Hematopoietic multipotent progenitor cell treated with erythropoietin and hydrocortisone succinate and interleukin-3 and kit ligand, for 17 days (in vitro differentiated cells): ENCODE results near the gene CXCR1.
"Not testable (repeated sequence)": the region's sequence is repeated elsewhere in the genome, so short reads cannot be mapped to it uniquely, and the experiment has no call there.

ENCODE experiments used
- DNase-seq: peaks from one replicate; pipeline ENCODE4 v3.0.0-alpha.2; 2015; ENCODE audit warnings: low spot score

Gene CXCR1

DNA sequence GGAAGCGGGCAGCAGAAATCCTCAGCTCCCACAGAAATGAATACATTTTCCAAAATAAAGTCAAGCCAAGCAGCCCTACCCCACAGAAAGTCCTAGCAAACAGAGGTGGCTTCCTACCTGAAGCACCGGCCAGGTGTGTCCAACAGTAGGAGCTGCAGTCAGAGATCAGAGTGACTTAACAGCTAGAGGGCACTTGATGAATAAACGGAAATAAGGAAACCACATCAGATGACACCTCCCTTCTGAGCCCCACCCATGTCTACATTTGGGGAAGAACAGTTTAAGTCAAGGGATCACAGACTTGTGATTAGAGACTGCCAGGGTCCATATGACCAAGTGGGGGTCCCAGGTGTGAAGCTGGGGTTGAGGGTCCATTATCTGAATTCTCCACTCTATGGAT, at the start of gene CXCR1:
CXCR1 (minus strand) TSS at position 172 of the 400 bp plus-strand sequence. CDS start 1,751 bp downstream, outside the sequence.
- no peak for DNase-seq

DNA sequence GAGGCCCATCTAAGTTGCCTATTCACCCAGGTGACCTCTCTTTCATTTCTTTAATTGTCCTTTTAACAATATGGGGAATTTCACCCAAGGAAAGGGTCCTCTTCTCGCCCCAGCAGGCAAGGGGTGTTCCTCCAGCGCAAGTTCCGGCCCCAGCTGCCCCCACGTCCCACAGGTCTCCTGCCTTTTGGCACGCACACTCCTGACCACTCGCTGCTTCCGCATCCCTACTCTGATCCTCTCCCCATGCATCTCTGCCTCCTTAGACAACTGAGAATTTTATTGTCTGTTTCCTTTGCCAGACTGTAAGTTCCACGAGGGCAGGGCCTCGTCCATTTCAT, 49.5 kb upstream of the CXCR1 start:
- DNase-seq, result no peak

DNA sequence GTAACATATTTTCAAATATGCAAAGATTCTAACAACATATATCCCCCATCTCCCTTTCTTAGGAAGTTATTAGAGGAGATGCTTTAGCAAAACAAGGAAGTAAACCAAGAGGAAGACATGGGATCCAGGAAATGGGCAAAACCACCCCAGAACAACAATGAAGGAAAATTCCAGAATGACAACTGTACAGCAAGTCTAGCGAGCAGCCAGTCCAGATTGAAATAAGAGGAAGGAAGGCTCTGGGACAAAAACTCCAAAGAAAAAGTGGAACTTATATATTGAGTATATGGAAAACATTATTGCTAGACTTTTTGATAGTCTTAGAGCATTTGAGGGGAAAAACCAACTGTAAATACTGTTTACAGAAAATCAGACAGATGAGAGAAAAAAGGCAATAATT, 47.4 kb upstream of the CXCR1 start:
- DNase-seq, result no peak

DNA sequence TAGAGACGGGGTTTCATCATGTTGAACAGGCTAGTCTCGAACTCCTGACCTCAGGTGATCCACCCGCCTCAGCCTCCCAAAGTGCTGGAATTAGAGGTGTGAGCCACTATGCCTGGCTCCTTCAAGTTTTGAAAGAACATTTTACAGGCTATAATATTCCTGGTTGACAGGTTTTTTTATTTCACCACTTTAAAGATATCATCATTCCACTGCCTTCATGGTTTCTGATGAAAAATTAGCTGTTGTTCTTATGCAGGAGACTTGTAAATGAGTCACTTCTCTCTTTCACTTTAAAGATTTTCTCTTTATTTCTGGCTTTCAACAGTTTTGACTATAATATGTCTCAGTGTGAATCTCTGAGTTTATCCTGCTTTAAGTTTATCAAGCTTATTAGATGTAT, 42.3 kb upstream of the CXCR1 start:
- DNase-seq, result no peak

DNA sequence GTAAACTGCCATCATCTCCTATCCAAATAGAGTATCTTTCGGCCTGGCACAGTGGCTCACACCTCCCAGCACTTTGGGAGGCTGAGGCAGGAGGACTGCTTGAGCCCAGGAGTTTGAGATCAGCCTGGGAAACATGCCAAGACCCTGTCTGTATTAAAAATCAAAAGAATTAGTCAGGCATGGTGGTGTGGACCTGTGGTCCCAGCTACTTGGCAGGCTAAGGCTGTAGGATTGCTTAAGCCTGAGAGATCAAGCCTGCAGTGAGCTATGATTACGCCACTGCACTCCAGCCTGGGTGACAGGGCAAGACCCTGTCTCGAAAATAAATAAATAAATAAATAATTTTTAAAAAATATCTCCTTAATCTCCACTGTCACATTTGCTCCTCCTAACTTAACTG, 35.5 kb upstream of the CXCR1 start:
- no peak for DNase-seq

DNA sequence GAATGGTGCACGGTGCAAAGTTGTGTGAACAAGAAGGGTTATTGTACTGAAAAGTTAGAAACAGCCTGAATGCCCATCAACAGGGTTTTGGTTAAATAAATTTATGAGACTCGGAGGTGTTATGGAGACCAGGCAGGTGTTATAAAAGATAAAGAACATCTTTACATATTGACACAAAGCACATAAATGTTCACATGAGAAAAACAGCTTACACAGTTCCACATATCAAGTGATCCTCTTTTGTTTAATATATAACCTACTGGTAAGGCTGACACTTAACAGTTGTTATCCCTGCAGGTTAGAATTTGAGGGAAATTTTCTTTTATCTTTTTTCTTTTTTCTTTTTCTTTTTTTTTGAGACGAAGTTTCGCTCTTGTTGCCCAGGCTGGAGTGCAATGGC, 30.2 kb upstream of the CXCR1 start:
- no peak for DNase-seq

DNA sequence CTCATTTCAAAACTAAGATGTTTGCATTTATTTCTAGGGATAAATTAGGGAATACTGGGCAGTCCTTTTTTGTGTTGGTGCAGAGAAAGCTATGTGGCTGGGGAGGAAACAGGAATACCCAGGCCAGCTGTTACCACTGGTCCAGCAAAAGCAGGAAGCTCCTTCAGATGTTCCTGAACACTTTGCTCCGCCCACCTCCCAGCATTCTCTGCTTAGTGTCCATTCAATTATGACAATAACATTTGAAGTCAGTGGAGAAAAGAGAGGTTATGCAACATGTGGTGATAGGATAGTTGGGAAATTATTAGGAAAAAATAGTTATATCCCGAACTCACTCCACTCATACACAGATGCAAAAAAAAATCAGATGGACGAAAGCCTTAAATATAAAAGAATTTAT, 28.1 kb upstream of the CXCR1 start:
- DNase-seq, result no peak

DNA sequence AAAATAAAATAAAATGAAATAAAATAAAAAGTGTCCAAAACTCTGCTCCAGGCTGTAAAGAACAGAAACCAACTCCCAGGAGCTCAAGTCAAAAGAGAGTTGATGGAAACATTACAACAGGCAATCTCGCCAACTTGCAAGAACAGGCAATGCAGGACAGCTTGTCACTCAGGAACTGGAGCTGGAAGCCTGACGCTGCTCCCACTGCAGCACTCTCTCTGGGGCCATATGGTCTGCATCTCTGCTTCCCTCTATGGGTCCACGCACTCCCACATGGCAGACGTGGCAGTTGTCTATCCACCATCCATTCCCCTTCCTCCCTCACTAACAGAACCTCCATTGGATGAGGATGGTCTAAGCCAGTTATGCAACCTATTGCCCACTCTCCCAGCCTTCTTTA, 26.9 kb upstream of the CXCR1 start:
- DNase-seq, result no peak

DNA sequence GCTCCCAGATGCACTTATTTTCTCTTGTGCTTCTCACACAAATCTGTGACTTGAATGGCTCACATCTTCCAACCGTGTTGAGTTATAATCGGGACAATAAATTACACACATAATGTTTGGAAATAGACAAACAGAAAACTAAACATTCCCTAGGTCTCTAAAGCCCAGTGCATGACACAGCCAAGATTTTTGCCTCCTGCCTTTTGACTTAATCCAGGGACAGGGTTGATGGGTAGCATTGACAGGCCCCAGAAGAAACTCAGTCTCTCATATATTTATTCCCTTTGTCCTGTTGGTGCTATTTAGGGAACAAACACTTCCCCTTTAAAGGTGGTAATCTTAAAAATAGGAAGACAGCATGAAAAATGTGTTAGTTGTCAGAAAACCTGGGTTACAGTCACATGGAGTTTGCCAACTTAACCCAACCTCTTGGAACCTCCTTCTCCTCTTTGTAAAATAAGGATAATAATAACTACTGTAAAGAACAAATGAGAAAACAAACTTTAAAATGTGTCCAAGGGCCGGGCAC, 26.2 kb upstream of the CXCR1 start:
- no peak for DNase-seq

DNA sequence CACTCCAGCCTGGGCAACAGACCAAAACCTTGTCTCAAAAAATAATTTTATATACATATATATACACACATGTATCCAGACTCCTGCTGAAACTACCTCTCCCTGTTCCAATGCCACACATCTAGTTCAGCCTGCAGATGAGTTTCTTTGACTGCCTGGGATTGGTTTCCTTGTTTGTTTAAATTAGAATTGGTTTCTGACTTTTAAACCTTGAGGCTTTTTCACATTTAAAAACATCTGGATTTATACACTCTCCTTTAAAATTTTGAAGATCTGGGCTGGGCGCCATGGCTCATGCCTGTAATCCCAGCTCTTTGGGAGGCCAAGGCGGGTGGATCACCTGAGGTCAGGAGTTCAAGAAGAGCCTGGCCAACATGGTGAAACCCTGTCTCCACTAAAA, 21.8 kb upstream of the CXCR1 start:
- no peak for DNase-seq

DNA sequence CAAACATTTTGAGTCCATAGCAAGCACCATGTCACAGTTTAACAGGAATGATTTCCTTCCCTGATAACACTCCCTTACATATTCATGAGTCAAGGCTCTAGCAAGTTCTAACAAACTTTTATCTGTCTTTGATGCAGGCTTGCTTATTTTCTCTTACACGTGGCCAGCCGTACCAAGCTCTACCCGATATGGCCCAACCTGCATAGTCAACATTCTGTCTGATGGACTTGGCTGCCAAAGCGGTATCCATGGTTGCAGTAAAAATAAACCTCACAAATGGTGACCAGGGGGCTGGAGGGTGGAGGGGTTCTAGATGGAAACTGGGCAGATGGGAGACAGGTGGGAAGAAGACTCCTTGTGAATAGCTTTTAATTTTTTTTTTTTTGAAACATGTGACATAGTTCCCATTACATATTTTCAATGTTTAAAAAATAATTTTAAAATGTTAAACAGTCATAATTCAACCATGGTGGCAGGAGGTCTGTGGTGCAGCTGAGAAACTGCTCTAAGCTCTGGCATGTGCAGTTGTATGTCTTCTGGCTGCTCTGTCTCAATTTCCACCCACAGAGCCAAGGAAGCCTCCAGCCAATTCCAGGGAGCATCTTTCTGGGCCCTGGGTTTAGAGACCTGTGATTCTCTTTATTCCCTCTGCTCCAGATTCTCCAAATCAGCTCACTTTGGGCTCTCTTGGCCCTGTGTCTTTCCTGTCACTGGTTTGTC, 20.7 kb upstream of the CXCR1 start:
- DNase-seq, result no peak

DNA sequence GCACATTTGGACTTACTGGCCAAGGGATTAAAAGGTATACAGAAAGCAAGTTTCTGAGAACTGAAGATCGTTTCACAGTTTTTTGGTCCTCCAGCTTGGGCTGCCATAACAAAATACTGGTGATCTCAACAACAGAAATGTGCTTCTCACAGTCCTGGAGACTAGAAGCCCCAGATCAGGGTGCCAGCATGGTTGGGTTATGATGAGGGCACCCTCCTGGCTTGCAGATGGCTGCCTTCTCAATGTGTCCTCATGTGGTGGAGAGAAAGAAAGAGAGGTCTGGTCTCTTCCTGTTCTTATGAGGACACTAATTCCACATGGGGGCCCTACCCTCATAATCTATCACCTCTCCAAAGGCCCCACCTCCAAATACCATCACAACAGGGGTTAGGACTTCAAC, 20.1 kb upstream of the CXCR1 start:
- no peak for DNase-seq

DNA sequence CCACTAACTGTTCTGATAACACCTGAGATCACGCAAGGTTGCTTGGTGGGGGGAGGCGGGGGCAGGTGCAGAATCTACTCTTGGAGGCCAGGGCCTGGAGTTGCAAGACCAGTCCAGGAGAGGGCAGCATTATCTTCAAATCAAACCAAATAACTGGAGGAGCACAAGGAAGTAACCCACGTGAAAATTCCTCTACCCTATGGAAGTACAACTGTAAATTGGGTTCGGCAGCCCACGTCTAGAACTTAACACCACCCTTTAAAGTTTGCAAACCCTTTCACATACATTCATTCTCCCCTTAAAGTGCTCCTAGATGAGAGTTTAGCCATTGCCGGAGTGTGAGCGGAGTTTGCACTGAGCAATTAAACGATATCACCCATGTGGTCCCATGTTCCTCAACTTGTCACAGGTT, 19.6 kb upstream of the CXCR1 start:
- DNase-seq, result peak; percentile 68

DNA sequence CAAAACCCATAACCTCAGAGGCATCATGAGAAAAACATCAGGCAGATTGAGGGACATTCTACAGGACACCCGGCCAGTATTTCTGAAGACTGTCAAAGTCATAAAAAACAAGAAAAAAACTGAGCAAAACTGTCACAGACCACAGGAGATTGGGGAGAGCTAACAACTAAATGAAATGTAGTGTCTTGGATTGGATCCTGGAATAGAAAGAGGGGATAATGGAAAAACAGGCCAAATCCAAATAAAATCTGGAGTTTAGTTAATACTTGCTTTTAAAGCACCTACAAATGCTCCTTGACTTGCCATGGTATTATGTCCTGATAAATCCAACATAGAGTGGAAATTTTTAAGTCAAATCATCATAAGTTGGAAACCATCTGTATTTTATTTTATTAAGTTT, 17.6 kb upstream of the CXCR1 start:
- no peak for DNase-seq

DNA sequence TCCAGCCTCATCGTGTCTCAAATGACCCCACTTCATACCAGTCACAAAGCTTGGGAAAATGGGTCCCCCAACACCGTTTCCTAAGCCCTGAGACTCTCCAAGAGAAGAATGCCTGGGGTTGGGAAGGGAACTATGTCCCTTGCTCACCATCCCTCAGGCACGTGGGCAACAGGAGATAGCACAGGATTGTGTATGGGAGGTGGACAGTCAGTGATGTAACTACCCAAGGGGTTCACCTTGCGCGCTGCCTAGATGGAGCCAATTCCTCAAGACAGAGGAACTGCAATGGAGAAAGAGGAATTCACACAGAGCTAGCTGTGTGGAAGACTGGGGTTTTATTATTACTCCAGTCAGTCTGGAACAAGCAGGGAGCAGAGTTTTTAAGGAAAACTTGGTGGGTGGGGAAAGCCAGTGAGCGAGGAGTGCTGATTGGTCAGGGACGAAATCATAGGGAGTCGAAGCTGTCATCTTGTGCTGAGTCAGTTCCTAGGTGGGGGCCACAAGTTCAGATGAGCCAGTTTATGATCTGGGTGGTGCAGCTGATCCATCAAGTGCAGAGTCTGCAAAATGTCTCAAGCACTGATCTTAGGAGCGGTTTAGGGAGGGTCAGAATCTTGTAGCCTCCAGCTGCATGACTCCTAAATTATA, 13.8 kb upstream of the CXCR1 start:
- no peak for DNase-seq

DNA sequence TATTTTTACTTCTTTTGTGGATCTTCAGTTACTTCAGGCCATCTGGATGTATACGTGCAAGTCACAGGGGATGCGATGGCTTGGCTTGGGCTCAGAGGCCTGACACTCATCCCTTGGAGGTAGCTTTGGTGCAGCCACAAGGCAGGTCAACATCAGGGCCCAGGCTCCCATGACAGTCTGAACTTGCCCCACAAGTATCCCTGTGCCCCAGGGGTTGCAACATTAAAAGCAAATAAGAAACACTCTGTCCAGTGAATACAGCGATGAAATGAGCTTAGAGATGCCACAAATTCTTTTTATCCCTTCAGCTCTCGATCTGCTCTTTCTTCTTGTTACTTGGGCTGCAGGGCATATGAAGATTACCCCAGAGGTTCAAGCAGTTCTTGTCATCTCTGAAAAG, 13.0 kb upstream of the CXCR1 start:
- DNase-seq, result no peak

DNA sequence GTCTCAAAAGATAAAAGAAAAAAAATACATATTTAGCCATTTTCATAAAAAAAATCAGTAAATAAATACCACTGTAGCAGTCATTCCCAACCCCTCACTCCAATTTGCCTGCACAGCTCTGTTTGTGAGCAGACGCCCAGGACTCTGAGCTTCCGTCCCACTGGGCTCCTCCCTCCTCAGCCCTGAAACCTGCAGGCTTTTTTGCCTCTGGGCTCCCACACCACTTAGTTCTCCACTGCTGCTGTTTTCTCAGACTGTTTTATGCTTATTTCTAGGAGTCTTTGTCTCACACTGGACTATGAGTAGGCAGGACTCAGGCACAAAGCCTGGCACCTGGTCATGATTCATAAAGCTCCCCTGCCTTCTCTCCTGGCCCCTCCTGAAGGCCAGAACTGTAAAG, 6.1 kb upstream of the CXCR1 start:
- no peak for DNase-seq

DNA sequence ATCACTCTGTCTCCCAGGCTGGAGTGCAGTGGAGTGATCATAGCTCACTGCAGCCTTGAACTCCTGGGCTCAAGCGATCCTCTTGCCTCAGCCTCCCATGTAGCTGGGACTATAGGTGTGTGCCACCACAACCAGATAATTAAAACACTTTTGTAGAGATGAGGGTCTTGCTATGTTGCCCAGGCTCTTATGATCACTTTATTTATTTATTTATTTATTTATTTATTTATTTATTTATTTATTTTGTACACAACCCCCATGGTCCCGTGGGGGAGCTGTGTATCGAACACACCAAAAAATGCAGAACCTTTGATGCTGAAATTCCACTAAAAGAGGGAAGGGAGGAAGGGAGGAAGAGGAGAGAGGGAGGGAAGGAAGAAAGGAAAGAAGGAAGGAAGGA, 5.0 kb upstream of the CXCR1 start:
- not testable (repeated sequence) for DNase-seq

DNA sequence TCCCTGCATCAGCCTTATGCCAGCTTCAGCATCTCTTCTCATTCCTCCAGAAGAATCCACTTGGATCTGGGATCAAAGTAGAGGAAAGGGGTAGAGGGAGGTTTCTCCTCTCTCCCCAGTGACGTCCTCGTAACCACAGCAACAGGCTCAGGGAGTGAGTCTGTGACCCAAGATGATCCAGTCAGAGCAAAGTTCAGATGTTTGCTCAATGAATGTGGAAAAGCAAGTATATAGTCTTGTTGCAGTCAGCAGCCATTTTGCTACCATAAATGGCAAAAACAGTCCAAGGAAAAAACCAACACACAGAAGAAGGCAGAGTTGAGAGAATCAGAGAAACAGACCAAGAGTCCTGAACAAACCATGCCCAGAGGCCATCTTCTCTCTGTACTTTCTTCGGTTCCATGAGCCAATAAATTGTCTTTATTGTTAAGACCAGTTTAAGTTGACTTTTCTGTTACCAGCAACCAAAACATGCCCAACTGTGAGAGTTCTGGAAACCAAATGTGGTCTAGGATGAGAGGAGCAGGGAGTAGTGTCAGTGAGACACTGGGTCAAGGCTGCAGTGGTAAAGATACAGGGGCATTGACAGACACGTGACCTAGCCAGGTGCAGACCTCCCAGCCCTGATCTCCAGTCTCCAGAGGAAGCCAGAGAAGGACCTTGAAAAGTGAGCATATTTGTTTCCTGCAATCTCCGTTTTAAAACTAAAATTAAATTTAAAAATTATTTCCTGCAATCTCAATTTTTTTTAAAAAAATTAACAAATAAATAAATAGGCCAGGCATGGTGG, 3.2 kb upstream of the CXCR1 start:
- no peak for DNase-seq

DNA sequence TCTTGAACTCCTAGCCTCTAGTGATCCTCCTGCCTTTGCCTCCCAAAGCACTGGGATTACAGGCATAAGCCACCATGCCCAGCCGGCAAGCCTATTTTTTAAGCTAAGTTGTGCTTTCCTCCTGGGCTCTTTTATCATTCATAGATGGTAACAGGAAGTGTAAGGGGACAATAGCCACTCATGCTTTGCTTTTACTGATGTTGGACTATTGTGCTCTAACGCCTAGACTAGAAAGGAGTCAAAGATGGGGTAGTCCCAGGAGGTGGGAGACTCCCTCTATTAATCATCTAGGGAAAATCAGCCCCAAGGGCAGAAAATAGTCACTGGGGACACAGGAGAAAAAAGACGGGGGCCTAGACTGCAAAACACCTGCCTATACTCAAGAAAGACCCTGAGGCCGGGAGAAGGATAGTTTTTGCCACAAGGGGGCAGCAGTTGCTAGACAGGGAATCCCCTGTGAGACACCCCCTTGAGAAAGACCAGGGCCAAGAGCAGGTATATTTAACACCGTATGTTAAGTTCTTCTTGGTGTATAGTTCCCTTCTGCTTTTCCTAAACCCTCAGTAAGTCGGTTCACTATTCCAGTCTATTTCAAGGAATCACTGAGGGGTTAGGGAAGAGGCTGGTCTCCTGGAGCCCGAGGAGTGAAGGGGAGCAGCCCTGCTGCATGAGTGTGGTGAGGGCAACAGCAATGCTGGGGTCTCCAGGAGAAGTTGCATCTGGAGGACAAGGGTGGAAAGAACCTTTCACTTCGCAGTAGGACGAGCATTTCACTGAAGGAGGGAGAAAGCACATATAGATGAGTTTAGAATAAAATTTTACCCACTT, 2.1 kb upstream of the CXCR1 start:
- peak; percentile 65 for DNase-seq

DNA sequence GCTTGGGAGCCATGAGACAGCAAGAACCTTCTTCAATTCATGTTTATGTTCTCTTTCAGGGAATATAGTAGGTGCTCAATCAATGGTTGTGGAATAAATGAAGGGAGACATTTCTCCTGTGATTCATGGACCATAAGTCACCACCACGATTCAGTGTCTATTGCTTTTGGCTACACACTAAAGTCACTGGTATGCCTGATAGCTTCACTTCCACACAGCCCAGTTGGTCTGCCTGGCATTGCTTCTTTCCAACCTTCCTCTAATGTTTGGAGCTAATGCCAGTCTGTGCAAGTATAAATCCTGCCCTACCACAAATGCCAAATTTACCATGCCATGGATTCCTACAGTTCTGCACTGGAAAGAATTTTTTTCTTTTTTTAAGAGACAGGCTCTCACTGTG, 1.3 kb upstream of the CXCR1 start:
- DNase-seq, result no peak

DNA sequence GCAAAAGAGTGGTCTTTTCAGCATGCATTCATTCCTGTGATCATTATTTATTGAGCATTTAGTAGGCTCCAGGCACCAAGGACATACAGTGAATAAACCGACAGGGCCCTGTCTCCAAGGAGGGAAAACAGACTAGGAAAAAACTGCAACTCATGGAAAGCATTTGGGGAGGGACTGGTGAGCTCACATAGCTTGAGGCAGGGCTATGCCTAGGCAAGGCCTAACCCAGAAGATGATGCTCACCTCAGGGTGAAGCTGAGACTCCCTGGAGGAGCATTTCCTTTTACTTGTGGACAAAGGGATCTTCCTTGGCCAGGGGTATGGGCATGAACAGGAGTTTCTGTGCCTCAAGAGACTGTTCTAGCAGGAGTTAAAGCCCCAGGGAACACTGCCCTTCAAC, 3.9 kb downstream of the CXCR1 start:
- no peak for DNase-seq
